Karpas-422 (cell line): ENCODE results near the gene DNAI1. TPM values are rescaled to one million over a fixed set of nuclear protein-coding genes. Genes with fewer than 3 reads are reported as not detected.
"Not testable (repeated sequence)": the region's sequence is repeated elsewhere in the genome, so short reads cannot be mapped to it uniquely, and the experiment has no call there.

Experiments
- DNase-seq: peaks from one replicate; pipeline ENCODE4 v3.0.0-alpha.2; 2015
- H2AFZ ChIP-seq: fragments of 200-600 bp; sonication (generic); 2 replicates; pipeline ENCODE4 v1.6.1; 2014; ENCODE audit warnings: antibody characterized with exemption, low read length, mixed read lengths
- H3K27ac ChIP-seq: fragments of 200-600 bp; sonication (generic); 2 replicates; pipeline ENCODE4 v1.5.1; 2014; ENCODE audit warnings: mild to moderate bottlenecking, low read length, moderate library complexity
- H3K27me3 ChIP-seq: fragments of 200-600 bp; sonication (generic); 2 replicates; pipeline ENCODE4 v1.6.1; 2014; ENCODE audit warnings: low read length, mixed read lengths
- H3K36me3 ChIP-seq: fragments of 200-600 bp; sonication (generic); 2 replicates; pipeline ENCODE4 v1.6.1; 2014; ENCODE audit warnings: low read length, mixed read lengths; ENCODE audit not compliant: insufficient read depth
- H3K4me1 ChIP-seq: fragments of 200-600 bp; sonication (generic); 2 replicates; pipeline ENCODE4 v1.6.1; 2014; ENCODE audit warnings: mild to moderate bottlenecking, low read length, mixed read lengths
- H3K4me2 ChIP-seq: fragments of 200-600 bp; sonication (generic); 2 replicates; pipeline ENCODE4 v1.6.1; 2014; ENCODE audit warnings: low read length, low read depth, mild to moderate bottlenecking; ENCODE audit not compliant: poor library complexity, severe bottlenecking
- H3K4me3 ChIP-seq: fragments of 200-600 bp; sonication (generic); 2 replicates; pipeline ENCODE4 v1.5.1; 2014; ENCODE audit warnings: mild to moderate bottlenecking, antibody characterized with exemption, low read length, mixed read lengths
- H3K79me2 ChIP-seq: fragments of 200-600 bp; sonication (generic); 2 replicates; pipeline ENCODE4 v1.6.1; 2014; ENCODE audit warnings: mild to moderate bottlenecking, low read length, mixed read lengths
- H3K9ac ChIP-seq: fragments of 200-600 bp; sonication (generic); 2 replicates; pipeline ENCODE4 v1.6.0; 2014; ENCODE audit warnings: low read length
- H3K9me2 ChIP-seq: fragments of 200-600 bp; sonication (generic), shearing (Covaris generic); replicated peaks from 2 replicates; pipeline ENCODE4 v1.6.0; 2014; ENCODE audit warnings: mild to moderate bottlenecking, low read length, moderate library complexity; ENCODE audit not compliant: insufficient read depth
- H3K9me3 ChIP-seq: fragments of 300-700, 200-600 bp; sonication (generic); 2 replicates; pipeline ENCODE4 v1.6.1; 2014; ENCODE audit warnings: low read length, mixed read lengths
- H4K20me1 ChIP-seq: fragments of 200-600 bp; sonication (generic); 2 replicates; pipeline ENCODE4 v1.6.1; 2014; ENCODE audit warnings: mild to moderate bottlenecking, antibody characterized with exemption, low read length, low read depth; ENCODE audit not compliant: insufficient read depth
- total RNA-seq: library from RNA; depleted of rRNA; stranded (reverse); fragments of >200 nt; shearing (Covaris generic); gene quantifications from 2 replicates; pipeline ENCODE4 v1.2.3, GENCODE V29; 2014; ENCODE audit warnings: low replicate concordance

DNAI1 gene
- total RNA-seq, 1 experiment from 2014 or later, result 3.4 TPM

DNA sequence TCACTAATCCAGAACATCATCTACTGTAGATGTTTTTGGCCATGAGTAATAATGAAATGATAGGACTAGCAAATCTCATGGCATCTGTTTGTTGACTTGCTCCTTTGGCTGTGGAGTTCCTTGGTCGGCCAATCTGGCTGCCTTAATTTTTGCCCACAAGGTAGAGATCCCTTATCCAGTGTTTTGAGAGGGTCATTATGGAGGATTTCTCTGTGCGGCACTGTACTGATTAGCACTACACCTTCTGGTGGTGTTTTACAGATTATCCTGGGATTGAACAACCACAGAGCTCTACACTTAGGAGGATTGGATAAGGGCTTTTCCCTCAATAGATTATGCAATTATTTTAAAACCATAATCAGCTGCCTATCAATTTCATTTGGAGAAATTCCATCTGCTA lies 67.4 kb downstream of the DNAI1 start:
- Histone ChIP-seq H3K4me2 (no peak overlapping the region), H4K20me1 (no peaks in the 10 kb centered on the region), H3K9me3 (no peaks in the 10 kb centered on the region), H3K27me3 (no peaks in the 10 kb centered on the region), H3K27ac (no peak overlapping the region), H2AFZ (no peak overlapping the region), H3K4me3 (no peak overlapping the region), H3K9ac (no peak overlapping the region), H3K9me2 (no peaks in the 10 kb centered on the region), H3K36me3 (no peaks in the 10 kb centered on the region), H3K4me1 (peaks cover 23% of the 10 kb centered on the region), H3K79me2 (no peaks in the 10 kb centered on the region)
- no peak for DNase-seq

GRCh38 chr9:34532041-34532440 lies 73.4 kb downstream of the DNAI1 start:
- not testable (repeated sequence) for H3K9me2 ChIP-seq, H3K27ac ChIP-seq, H3K4me2 ChIP-seq, H3K9ac ChIP-seq, H3K9me3 ChIP-seq, H4K20me1 ChIP-seq, DNase-seq, H3K79me2 ChIP-seq, H3K4me3 ChIP-seq, H3K4me1 ChIP-seq, H2AFZ ChIP-seq, H3K27me3 ChIP-seq, H3K36me3 ChIP-seq

- Histone ChIP-seq H3K79me2 (no peaks in the 10 kb centered on the region), H3K27ac (no peak overlapping the region), H3K4me2 (no peak overlapping the region), H3K27me3 (no peaks in the 10 kb centered on the region), H3K9me3 (no peaks in the 10 kb centered on the region), H3K4me1 (no peaks in the 10 kb centered on the region), H4K20me1 (no peaks in the 10 kb centered on the region), H3K9me2 (no peaks in the 10 kb centered on the region), H3K4me3 (no peak overlapping the region), H3K36me3 (no peaks in the 10 kb centered on the region), H2AFZ (no peak overlapping the region), H3K9ac (no peak overlapping the region)
- DNase-seq, result no peak
Observed at GRCh38 chr9:34536685-34537084, 78.1 kb downstream of the DNAI1 start.

DNA sequence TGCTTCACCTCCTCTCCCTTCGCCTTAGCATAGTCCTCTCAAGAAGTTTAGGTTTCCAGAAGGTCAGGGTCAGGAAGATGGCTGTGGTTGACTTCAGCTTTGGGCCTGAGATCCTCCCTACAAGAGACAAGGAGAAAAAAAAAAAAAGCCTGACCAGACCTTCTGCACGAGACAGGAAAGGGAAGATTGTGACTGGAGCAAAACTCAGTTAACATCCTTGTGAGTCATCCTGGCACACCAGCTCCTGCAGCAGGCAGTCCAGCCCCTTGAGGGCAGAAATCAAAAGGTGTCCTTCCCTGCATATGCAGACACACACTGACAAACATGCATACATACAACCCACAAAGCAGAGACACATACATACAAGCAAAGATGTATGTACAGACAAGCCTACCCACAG lies 82.2 kb downstream of the DNAI1 start:
- no peaks in the 10 kb centered on the region for H4K20me1 ChIP-seq
- no peak overlapping the region for H3K4me2 ChIP-seq
- no peaks in the 10 kb centered on the region for H3K9me3 ChIP-seq
- H2AFZ ChIP-seq, result no peak overlapping the region
- H3K79me2 ChIP-seq, result no peaks in the 10 kb centered on the region
- no peak overlapping the region for H3K9ac ChIP-seq
- H3K9me2 ChIP-seq, result no peaks in the 10 kb centered on the region
- no peak for DNase-seq
- no peaks in the 10 kb centered on the region for H3K36me3 ChIP-seq
- no peak overlapping the region for H3K27ac ChIP-seq
- H3K4me3 ChIP-seq, result no peak overlapping the region
- no peaks in the 10 kb centered on the region for H3K27me3 ChIP-seq
- H3K4me1 ChIP-seq, result no peaks in the 10 kb centered on the region

DNA sequence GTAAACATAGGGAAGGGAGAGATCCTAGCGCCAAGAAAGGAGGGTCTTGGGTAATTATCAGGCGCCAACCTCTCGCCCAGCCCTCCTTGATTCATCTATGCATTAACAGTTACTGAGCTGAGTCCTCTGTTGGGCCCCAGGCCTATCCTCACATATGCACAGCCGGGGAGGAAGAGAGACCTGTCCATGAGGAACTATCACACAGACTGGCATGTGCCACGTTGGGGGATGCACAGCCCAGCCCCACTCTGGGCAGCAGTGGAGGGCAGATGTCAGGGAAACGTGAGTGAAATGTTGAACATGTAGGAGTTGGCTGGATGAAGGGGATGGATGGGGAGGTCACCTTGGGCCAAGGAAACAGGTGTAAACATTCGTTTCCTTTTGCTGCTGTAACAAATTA lies 82.9 kb downstream of the DNAI1 start:
- no peaks in the 10 kb centered on the region for H3K9me2 ChIP-seq
- no peaks in the 10 kb centered on the region for H4K20me1 ChIP-seq
- H3K27ac ChIP-seq, result no peak overlapping the region
- H3K79me2 ChIP-seq, result no peaks in the 10 kb centered on the region
- no peaks in the 10 kb centered on the region for H3K27me3 ChIP-seq
- no peaks in the 10 kb centered on the region for H3K9me3 ChIP-seq
- no peaks in the 10 kb centered on the region for H3K4me1 ChIP-seq
- H3K4me3 ChIP-seq, result no peak overlapping the region
- H3K4me2 ChIP-seq, result no peak overlapping the region
- no peaks in the 10 kb centered on the region for H3K36me3 ChIP-seq
- no peak for DNase-seq
- no peak overlapping the region for H2AFZ ChIP-seq
- no peak overlapping the region for H3K9ac ChIP-seq

- Histone ChIP-seq H2AFZ (no peak overlapping the region), H3K9me3 (no peaks in the 10 kb centered on the region), H3K36me3 (no peaks in the 10 kb centered on the region), H3K4me1 (no peaks in the 10 kb centered on the region), H3K4me2 (no peak overlapping the region), H3K9me2 (no peaks in the 10 kb centered on the region), H3K79me2 (no peaks in the 10 kb centered on the region), H3K27me3 (no peaks in the 10 kb centered on the region), H3K4me3 (no peak overlapping the region), H4K20me1 (no peaks in the 10 kb centered on the region), H3K9ac (no peak overlapping the region), H3K27ac (no peak overlapping the region)
- no peak for DNase-seq
Observed at GRCh38 chr9:34544035-34544434, 85.4 kb downstream of the DNAI1 start.

- no peaks in the 10 kb centered on the region for H3K4me1 ChIP-seq
Observed at GRCh38 chr9:34545497-34545896, 86.9 kb downstream of the DNAI1 start.

DNA sequence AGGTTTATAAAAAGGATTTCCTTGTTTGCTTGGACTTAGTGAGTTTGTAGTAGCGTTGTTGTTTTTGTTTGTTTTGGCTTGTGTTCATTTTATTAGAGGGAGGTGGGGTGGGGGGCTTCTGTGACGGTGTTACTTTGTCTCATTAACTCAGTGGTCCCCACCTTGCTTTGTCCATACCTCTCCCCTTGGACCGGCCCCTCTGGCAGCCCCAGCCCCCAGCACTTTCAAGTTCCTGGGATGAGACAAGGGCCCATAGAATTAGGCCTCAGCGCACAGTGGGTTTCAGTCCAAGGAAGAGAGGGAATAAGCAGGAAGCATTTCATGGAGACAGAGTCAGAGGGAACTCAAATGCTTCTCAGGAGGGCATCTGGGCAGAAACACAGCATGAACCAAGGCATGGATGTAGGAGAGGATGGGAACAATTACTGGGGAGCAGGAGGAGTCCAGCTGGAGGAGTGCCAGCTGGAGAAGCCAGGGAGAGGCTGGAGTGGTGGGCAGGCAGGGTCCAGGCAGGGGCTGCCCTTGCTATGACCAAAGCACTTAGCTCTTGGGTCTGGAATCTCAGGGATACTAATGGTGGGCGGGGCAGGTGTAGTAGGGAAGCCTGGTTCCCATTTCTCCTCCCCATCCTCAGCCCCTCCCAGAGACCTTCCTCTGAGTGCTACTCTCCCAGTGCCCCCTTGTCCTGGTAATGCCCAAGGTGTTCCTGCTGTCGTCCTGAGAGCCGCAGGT lies 87.7 kb downstream of the DNAI1 start:
- Histone ChIP-seq H3K9me3 (no peaks in the 10 kb centered on the region), H3K27ac (no peak overlapping the region), H3K4me2 (no peak overlapping the region), H3K9ac (no peak overlapping the region), H3K4me3 (no peak overlapping the region), H3K36me3 (no peaks in the 10 kb centered on the region), H4K20me1 (no peaks in the 10 kb centered on the region), H3K9me2 (no peaks in the 10 kb centered on the region), H3K79me2 (no peaks in the 10 kb centered on the region), H3K4me1 (no peaks in the 10 kb centered on the region), H2AFZ (no peak overlapping the region), H3K27me3 (no peaks in the 10 kb centered on the region)
- DNase-seq, result no peak

More at GRCh38 chr9:34545497-34545896, 86.9 kb downstream of the DNAI1 start:
- Histone ChIP-seq H3K9me3 (no peaks in the 10 kb centered on the region), H4K20me1 (no peaks in the 10 kb centered on the region), H3K4me3 (no peak overlapping the region), H3K36me3 (no peaks in the 10 kb centered on the region), H3K79me2 (no peaks in the 10 kb centered on the region), H3K27ac (no peak overlapping the region), H3K9ac (no peak overlapping the region), H2AFZ (no peak overlapping the region), H3K9me2 (no peaks in the 10 kb centered on the region), H3K27me3 (no peaks in the 10 kb centered on the region), H3K4me2 (no peak overlapping the region)
- DNase-seq, result no peak
